SK-N-SH (cell line): Measurements from ENCODE around the gene LOXHD1. TPM values are rescaled to one million over a fixed set of nuclear protein-coding genes. Genes with fewer than 3 reads are reported as not detected.

Experiments used
- CTCF ChIA-PET: fragments of 300-600, 350-600 bp; formaldehyde crosslinking; extraction: SDS; loops from one replicate; lab custom pipeline; 2021; lab: Yijun Ruan, JAX
- POLR2A ChIA-PET: fragments of 350-600 bp; sonication (Branson Sonifier 250); formaldehyde crosslinking; extraction: SDS; loops from one replicate; lab custom pipeline; 2020; ENCODE audit warnings: antibody characterized with exemption, inconsistent platforms; lab: Yijun Ruan, JAX
- DNase-seq: peaks from one replicate; pipeline ENCODE4 v3.0.0; 2012
- H2AFZ ChIP-seq: fragments of 200-600 bp; sonication (generic); 2 replicates; pipeline ENCODE4 v1.8.1; 2016; ENCODE audit warnings: antibody characterized with exemption, mild to moderate bottlenecking, low read depth
- H3F3A ChIP-seq: fragments of 200-600 bp; sonication (generic); replicated peaks from 2 replicates; pipeline ENCODE3; 2016; ENCODE audit warnings: antibody characterized with exemption, mild to moderate bottlenecking; ENCODE audit not compliant: insufficient read depth
- H3K27ac ChIP-seq, 2 experiments: fragments of 200-500 bp in 1 of 2; fragments of 200-600 bp in 1 of 2; sonication (Bioruptor generic) in 1 of 2; sonication (generic), shearing (Covaris generic) in 1 of 2; 2 replicates each; pipeline versions ENCODE4 v1.5.1 to v1.6.1; 2014 to 2016; ENCODE audit warnings: low read depth in 2 of 2, inconsistent platforms in 1 of 2, low read length in 1 of 2, mild to moderate bottlenecking in 1 of 2, mixed read lengths in 1 of 2
- H3K27me3 ChIP-seq: fragments of 200-600 bp; sonication (generic), shearing (Covaris generic); 2 replicates; pipeline ENCODE4 v1.6.1; 2016; ENCODE audit warnings: mixed run types; ENCODE audit not compliant: insufficient read depth
- H3K36me3 ChIP-seq, 2 experiments: fragments of 200-500 bp in 1 of 2; fragments of 200-600 bp in 1 of 2; sonication (Bioruptor generic) in 1 of 2; sonication (generic) in 1 of 2; replicated peaks in 1 of 2; 2 replicates each; pipeline versions ENCODE3 to v1.5.1; 2014 to 2016; ENCODE audit warnings: low read length in 1 of 2, mild to moderate bottlenecking in 1 of 2; ENCODE audit not compliant: insufficient read depth in 2 of 2, control insufficient read depth in 1 of 2
- H3K4me1 ChIP-seq, 2 experiments: fragments of 200-500 bp in 1 of 2; fragments of 200-600 bp in 1 of 2; sonication (Bioruptor generic) in 1 of 2; sonication (generic), shearing (Covaris generic) in 1 of 2; 2 replicates each; pipeline versions ENCODE4 v1.5.1 to v1.6.1; 2014 to 2016; ENCODE audit warnings: low read depth in 1 of 2, low read length in 1 of 2, mixed run types in 1 of 2; ENCODE audit not compliant: insufficient read depth in 2 of 2, control insufficient read depth in 1 of 2
- H3K4me2 ChIP-seq: fragments of 200-600 bp; sonication (generic), shearing (Covaris generic); 2 replicates; pipeline ENCODE4 v1.6.1; 2017; ENCODE audit warnings: mixed run types
- H3K4me3 ChIP-seq, 2 experiments: fragments of 200-500 bp in 1 of 2; fragments of 200-600 bp in 1 of 2; sonication (Bioruptor generic) in 1 of 2; sonication (generic), shearing (Covaris generic) in 1 of 2; 2 replicates each; pipeline versions ENCODE4 v1.5.1 to v1.8.1; 2014 to 2016; ENCODE audit warnings: low read depth in 2 of 2, inconsistent platforms in 1 of 2, low read length in 1 of 2, mild to moderate bottlenecking in 1 of 2, mixed read lengths in 1 of 2, moderate library complexity in 1 of 2
- H3K79me2 ChIP-seq: fragments of 200-600 bp; sonication (generic); 2 replicates; pipeline ENCODE4 v1.8.1; 2017; ENCODE audit warnings: mild to moderate bottlenecking; ENCODE audit not compliant: insufficient read depth
- H3K9ac ChIP-seq: fragments of 200-600 bp; sonication (generic); 2 replicates; pipeline ENCODE4 v1.6.1; 2017; ENCODE audit warnings: mixed run types
- H3K9me2 ChIP-seq: fragments of 200-600 bp; sonication (generic); 2 replicates; pipeline ENCODE4 v1.6.1; 2017; ENCODE audit warnings: mixed run types
- H3K9me3 ChIP-seq: fragments of 200-600 bp; sonication (generic); 2 replicates; pipeline ENCODE4 v1.6.1; 2017; ENCODE audit warnings: mixed run types, mild to moderate bottlenecking, moderate library complexity
- H4K20me1 ChIP-seq: fragments of 200-600 bp; sonication (generic); 2 replicates; pipeline ENCODE4 v1.6.1; 2017; ENCODE audit warnings: mild to moderate bottlenecking, mixed run types; ENCODE audit not compliant: insufficient read depth
- CHD2 ChIP-seq: fragments of 150-350 bp; IDR thresholded peaks from 2 replicates; pipeline ENCODE4 v1.6.1; 2018; ENCODE audit warnings: low read length; ENCODE audit not compliant: partially characterized antibody
- ELF1 ChIP-seq: IDR thresholded peaks from 2 replicates; pipeline ENCODE4 v1.4.0; 2012
- EZH2phosphoT487 ChIP-seq: fragments of 200-600 bp; sonication (generic); IDR thresholded peaks from 2 replicates; pipeline ENCODE4 v1.6.1; 2017; ENCODE audit warnings: low read depth, mixed run types, mild to moderate bottlenecking, antibody characterized with exemption, moderate library complexity, borderline replicate concordance
- FOSL2 ChIP-seq: IDR thresholded peaks from 2 replicates; pipeline ENCODE4 v1.4.0; 2012; ENCODE audit warnings: low read depth, mild to moderate bottlenecking, moderate library complexity, borderline replicate concordance
- FOXJ3 ChIP-seq: sonication (generic); formaldehyde crosslinking; IDR thresholded peaks from 2 replicates; pipeline ENCODE4 v1.5.1; 2020; ENCODE audit warnings: mild to moderate bottlenecking, missing genetic modification reagents
- FOXM1 ChIP-seq: IDR thresholded peaks from 2 replicates; pipeline ENCODE4 v1.4.0; 2012; ENCODE audit warnings: low read depth, mild to moderate bottlenecking
- GATA2 ChIP-seq: sonication (generic); formaldehyde crosslinking; IDR thresholded peaks from 2 replicates; pipeline ENCODE4 v1.5.0; 2020; ENCODE audit warnings: mild to moderate bottlenecking, missing genetic modification reagents
- MEF2A ChIP-seq: IDR thresholded peaks from 2 replicates; pipeline ENCODE4 v1.4.0; 2012; ENCODE audit warnings: low read depth, borderline replicate concordance
- MXI1 ChIP-seq: IDR thresholded peaks from 2 replicates; pipeline ENCODE4 v1.6.1; 2012; ENCODE audit warnings: mild to moderate bottlenecking, low read depth, low read length, improper control_type of control experiment
- NFIC ChIP-seq: IDR thresholded peaks from 2 replicates; pipeline ENCODE4 v1.4.0; 2012; ENCODE audit warnings: borderline replicate concordance
- NRF1 ChIP-seq: IDR thresholded peaks from 2 replicates; pipeline ENCODE4 v1.6.1; 2012; ENCODE audit warnings: low read depth, mild to moderate bottlenecking, low read length
- PBX3 ChIP-seq: IDR thresholded peaks from 2 replicates; pipeline ENCODE4; 2012
- RAD21 ChIP-seq: IDR thresholded peaks from 2 replicates; pipeline ENCODE4 v1.6.1; 2012; ENCODE audit warnings: mild to moderate bottlenecking, low read length
- RCOR1 ChIP-seq: fragments of 150-350 bp; IDR thresholded peaks from 2 replicates; pipeline ENCODE4 v1.6.1; 2017; ENCODE audit warnings: antibody characterized with exemption, low read length
- RFX5 ChIP-seq: IDR thresholded peaks from 2 replicates; pipeline ENCODE4 v1.6.1; 2012; ENCODE audit warnings: mild to moderate bottlenecking, improper control_type of control experiment, low read length
- SMC3 ChIP-seq: IDR thresholded peaks from 2 replicates; pipeline ENCODE4 v1.6.1; 2012; ENCODE audit warnings: low read depth, low read length, improper control_type of control experiment
- TAF1 ChIP-seq: IDR thresholded peaks from 2 replicates; pipeline ENCODE4 v1.6.1; 2012; ENCODE audit warnings: low read depth, mild to moderate bottlenecking, low read length, moderate library complexity, borderline replicate concordance
- TCF12 ChIP-seq: IDR thresholded peaks from 2 replicates; pipeline ENCODE4 v1.4.0; 2012
- YY1 ChIP-seq: IDR thresholded peaks from 2 replicates; pipeline ENCODE4 v1.4.0; 2012; ENCODE audit warnings: low read depth, mild to moderate bottlenecking
- WGBS: methylation state at CpG from one replicate; pipeline ENCODE4 v1.1.6; 2017; ENCODE audit warnings: low lambda C conversion rate; 5-methylcytosine and 5-hydroxymethylcytosine counted together
- polyA plus RNA-seq, 3 experiments: library from polyadenylated mRNA; depleted of rRNA; stranded (reverse); fragments of >200 nt; gene quantifications; 2 replicates each; pipeline ENCODE4 v1.2.3, GENCODE V29; 2012
- TF ChIP-seq, protein P1 (sequence below): IDR thresholded peaks from 2 replicates; pipeline ENCODE4 v1.4.0; 2012; ENCODE audit warnings: low read depth, borderline replicate concordance

LOXHD1 gene
- polyA plus RNA-seq, 1 of the 3 experiments (the other 2 are of a cell fraction) = not detected

- no peaks in the 10 kb centered on the region for H3K36me3 ChIP-seq
- H2AFZ ChIP-seq = no peak overlapping the region
- H3K27ac ChIP-seq = no peak overlapping the region; a peak in 1 of 4 replicates
- no peak overlapping the region for H3K4me3 ChIP-seq
- whole genome bisulfite sequencing = 72% methylated on average over 2 of the region's 4 CpGs
- no peaks in the 10 kb centered on the region for H3K27me3 ChIP-seq
- H3K9me2 ChIP-seq = no peaks in the 10 kb centered on the region
- no peaks in the 10 kb centered on the region for H3K79me2 ChIP-seq
- no peak overlapping the region for H3K4me2 ChIP-seq
- no peak overlapping the region for H3K9ac ChIP-seq
- H3F3A ChIP-seq = no peaks in the 10 kb centered on the region
- H3K9me3 ChIP-seq = no peaks in the 10 kb centered on the region
- H4K20me1 ChIP-seq = no peaks in the 10 kb centered on the region
- ChIA-PET POLR2A (interaction anchor here (1.2 to 1.4 kb wide), 2 partner anchors 340 to 449 kb away, joined by 3 to 4 read pairs; a partner anchor contains a TSS), CTCF (interaction anchor here (0.8 to 5.2 kb wide), 29 partner anchors 9 to 474 kb away, joined by 3 to 80 read pairs (median 4); a partner anchor contains a TSS)
- peaks cover 0 to 26% of the 10 kb centered on the region in 2 experiments; a peak in 2 of 4 replicates for H3K4me1 ChIP-seq
- TF ChIP-seq FOSL2 (no peak), MEF2A (no peak), NFIC (no peak), RAD21 (no peak), FOXM1 (no peak), YY1 (no peak), TCF12 (no peak), MXI1 (no peak), PBX3 (no peak), RFX5 (no peak), FOXJ3 (CRISPR knock-in tag) (no peak), RCOR1 (no peak), TAF1 (no peak), NRF1 (no peak), EZH2phosphoT487 (no peak), CHD2 (no peak), GATA2 (no peak), SMC3 (no peak), ELF1 (no peak)
- TF ChIP-seq, protein P1, sequence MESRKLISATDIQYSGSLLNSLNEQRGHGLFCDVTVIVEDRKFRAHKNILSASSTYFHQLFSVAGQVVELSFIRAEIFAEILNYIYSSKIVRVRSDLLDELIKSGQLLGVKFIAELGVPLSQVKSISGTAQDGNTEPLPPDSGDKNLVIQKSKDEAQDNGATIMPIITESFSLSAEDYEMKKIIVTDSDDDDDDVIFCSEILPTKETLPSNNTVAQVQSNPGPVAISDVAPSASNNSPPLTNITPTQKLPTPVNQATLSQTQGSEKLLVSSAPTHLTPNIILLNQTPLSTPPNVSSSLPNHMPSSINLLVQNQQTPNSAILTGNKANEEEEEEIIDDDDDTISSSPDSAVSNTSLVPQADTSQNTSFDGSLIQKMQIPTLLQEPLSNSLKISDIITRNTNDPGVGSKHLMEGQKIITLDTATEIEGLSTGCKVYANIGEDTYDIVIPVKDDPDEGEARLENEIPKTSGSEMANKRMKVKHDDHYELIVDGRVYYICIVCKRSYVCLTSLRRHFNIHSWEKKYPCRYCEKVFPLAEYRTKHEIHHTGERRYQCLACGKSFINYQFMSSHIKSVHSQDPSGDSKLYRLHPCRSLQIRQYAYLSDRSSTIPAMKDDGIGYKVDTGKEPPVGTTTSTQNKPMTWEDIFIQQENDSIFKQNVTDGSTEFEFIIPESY = no peak
- no peak for DNase-seq
Measured at GRCh38 chr18:46622451-46622850, 34.6 kb downstream of the LOXHD1 start.
